Keratinocyte (primary cell): ENCODE results near the gene ARFIP1. TPM values are rescaled to one million over a fixed set of nuclear protein-coding genes. Genes with fewer than 3 reads are reported as not detected.

Experiments used
- DNase-seq: peaks from one replicate; pipeline ENCODE4 v3.0.0-alpha.2; 2011; ENCODE audit warnings: low read depth, missing footprints, low spot score
- FAIRE-seq: peaks from 2 replicates; lab custom pipeline; 2011; peaks lifted over from hg19 to GRCh38; lab: Jason Lieb, UNC
- H2AFZ ChIP-seq: 2 replicates; pipeline ENCODE4 v1.6.0; 2012; ENCODE audit warnings: low read length, control low read depth, inconsistent platforms; ENCODE audit not compliant: control insufficient read depth
- H3K27ac ChIP-seq: 2 replicates; pipeline ENCODE4 v1.5.1; 2011; ENCODE audit warnings: low read length; ENCODE audit not compliant: control insufficient read depth, insufficient read depth
- H3K27me3 ChIP-seq: 3 replicates; pipeline ENCODE4 v1.6.0; 2011; ENCODE audit warnings: low read length; ENCODE audit not compliant: control insufficient read depth, insufficient read depth; ENCODE audit errors: extremely low read depth
- H3K36me3 ChIP-seq, 2 experiments: 2 replicates in 1 of 2; 3 replicates in 1 of 2; pipeline ENCODE4 v1.5.1; 2011; ENCODE audit warnings: low read length in 2 of 2, mild to moderate bottlenecking in 1 of 2; ENCODE audit not compliant: control insufficient read depth in 2 of 2, insufficient read depth in 2 of 2; ENCODE audit errors: extremely low read depth in 1 of 2
- H3K4me1 ChIP-seq: 3 replicates; pipeline ENCODE4 v1.5.1; 2011; ENCODE audit warnings: low read length; ENCODE audit not compliant: control insufficient read depth, insufficient read depth; ENCODE audit errors: extremely low read depth
- H3K4me2 ChIP-seq: 3 replicates; pipeline ENCODE4 v1.6.0; 2011; ENCODE audit warnings: low read depth, low read length; ENCODE audit not compliant: control insufficient read depth, insufficient read depth; ENCODE audit errors: extremely low read depth
- H3K4me3 ChIP-seq, 3 experiments: fragments of 200-600 bp in 1 of 3; sonication (generic) in 1 of 3; 2 replicates in 2 of 3; 3 replicates in 1 of 3; pipeline ENCODE4 v1.5.1; 2011 to 2016; ENCODE audit warnings: low read length in 3 of 3, mild to moderate bottlenecking in 3 of 3, control low read depth in 2 of 3, inconsistent platforms in 1 of 3, low read depth in 1 of 3, mixed read lengths in 1 of 3, mixed run types in 1 of 3, moderate library complexity in 1 of 3; ENCODE audit not compliant: control insufficient read depth in 2 of 3, insufficient read depth in 2 of 3; ENCODE audit errors: extremely low read depth in 1 of 3
- H3K79me2 ChIP-seq: 2 replicates; pipeline ENCODE4 v1.6.0; 2012; ENCODE audit warnings: low read length; ENCODE audit not compliant: control insufficient read depth, insufficient read depth
- H3K9ac ChIP-seq: 3 replicates; pipeline ENCODE4 v1.6.0; 2011; ENCODE audit warnings: low read length; ENCODE audit not compliant: control insufficient read depth, insufficient read depth; ENCODE audit errors: extremely low read depth
- H3K9me1 ChIP-seq: 3 replicates; pipeline ENCODE4 v1.6.0; 2011; ENCODE audit warnings: low read length; ENCODE audit not compliant: control insufficient read depth, insufficient read depth; ENCODE audit errors: extremely low read depth
- H3K9me3 ChIP-seq: 2 replicates; pipeline ENCODE4 v1.5.1; 2012; ENCODE audit warnings: low read depth, low read length; ENCODE audit not compliant: control insufficient read depth
- H4K20me1 ChIP-seq: 3 replicates; pipeline ENCODE4 v1.6.0; 2011; ENCODE audit warnings: low read length; ENCODE audit not compliant: control insufficient read depth, insufficient read depth; ENCODE audit errors: extremely low read depth
- EZH2 ChIP-seq: IDR thresholded peaks from one replicate; pipeline ENCODE4 v1.6.1; 2012; ENCODE audit warnings: inconsistent platforms, mild to moderate bottlenecking, low read length, moderate library complexity
- dilution Hi-C: fragments of 300-500 bp; cut with MboI; formaldehyde crosslinking; loops from one replicate; pipeline ENCODE4 v1.7.0; 2020; ENCODE audit warnings: low sequenced_read_pairs; ENCODE audit not compliant: extremely low pct_ligation_motif_present
- polyA plus RNA-seq, 5 experiments: library from polyadenylated mRNA; depleted of rRNA in 3 of 5; stranded (reverse) in 3 of 5; stranded (forward) in 1 of 5; unstranded in 1 of 5; fragments of >200 nt; gene quantifications; 1 replicate in 1 of 5; 2 replicates in 3 of 5; 3 replicates in 1 of 5; pipeline versions ENCODE4 v1.2.1 to v1.2.3, GENCODE V29; 2011 to 2012; ENCODE audit warnings: missing spikeins in 2 of 5, low read depth in 1 of 5, low replicate concordance in 1 of 5
- TF ChIP-seq, protein P1 (sequence below), 3 experiments: IDR thresholded peaks in 1 of 3; conservative IDR thresholded peaks in 1 of 3; optimal IDR thresholded peaks in 1 of 3; 2 replicates in 2 of 3; 3 replicates in 1 of 3; pipeline versions ENCODE3 to v1.5.1; 2011; ENCODE audit warnings: low read length in 3 of 3, mild to moderate bottlenecking in 3 of 3, moderate library complexity in 2 of 3, control low read depth in 1 of 3, inconsistent platforms in 1 of 3; ENCODE audit not compliant: insufficient read depth in 2 of 3; ENCODE audit errors: extremely low read depth in 1 of 3

ARFIP1 gene
- polyA plus RNA-seq, 1 donor (not counting 4 experiments of a cell fraction or from before 2014, with no cell fraction given), result 44.4 TPM

DNA sequence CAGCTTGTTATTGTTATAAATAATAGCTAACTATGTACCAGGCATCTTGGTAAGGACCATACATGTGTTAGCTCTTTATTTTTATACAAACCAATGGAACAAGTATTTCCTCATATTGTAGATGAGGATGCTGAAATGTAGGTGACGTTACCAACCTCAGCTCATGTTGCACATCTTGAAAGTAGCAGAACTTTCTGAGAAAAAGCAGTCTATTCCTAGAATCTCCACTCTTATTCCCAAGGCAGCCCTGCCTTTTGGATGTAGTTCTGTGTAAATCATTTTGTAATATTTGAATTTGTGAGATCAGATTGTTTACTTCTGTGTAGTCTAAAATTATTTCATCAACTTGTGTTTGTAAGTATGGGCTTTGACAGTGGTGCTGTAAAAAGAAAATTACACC lies 161.7 kb downstream of the ARFIP1 start:
- H3K79me2 ChIP-seq, result no peaks in the 10 kb centered on the region
- TF ChIP-seq, protein P1, sequence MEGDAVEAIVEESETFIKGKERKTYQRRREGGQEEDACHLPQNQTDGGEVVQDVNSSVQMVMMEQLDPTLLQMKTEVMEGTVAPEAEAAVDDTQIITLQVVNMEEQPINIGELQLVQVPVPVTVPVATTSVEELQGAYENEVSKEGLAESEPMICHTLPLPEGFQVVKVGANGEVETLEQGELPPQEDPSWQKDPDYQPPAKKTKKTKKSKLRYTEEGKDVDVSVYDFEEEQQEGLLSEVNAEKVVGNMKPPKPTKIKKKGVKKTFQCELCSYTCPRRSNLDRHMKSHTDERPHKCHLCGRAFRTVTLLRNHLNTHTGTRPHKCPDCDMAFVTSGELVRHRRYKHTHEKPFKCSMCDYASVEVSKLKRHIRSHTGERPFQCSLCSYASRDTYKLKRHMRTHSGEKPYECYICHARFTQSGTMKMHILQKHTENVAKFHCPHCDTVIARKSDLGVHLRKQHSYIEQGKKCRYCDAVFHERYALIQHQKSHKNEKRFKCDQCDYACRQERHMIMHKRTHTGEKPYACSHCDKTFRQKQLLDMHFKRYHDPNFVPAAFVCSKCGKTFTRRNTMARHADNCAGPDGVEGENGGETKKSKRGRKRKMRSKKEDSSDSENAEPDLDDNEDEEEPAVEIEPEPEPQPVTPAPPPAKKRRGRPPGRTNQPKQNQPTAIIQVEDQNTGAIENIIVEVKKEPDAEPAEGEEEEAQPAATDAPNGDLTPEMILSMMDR (optimal IDR thresholded peaks at IDR 0.05 in 1 of 3, IDR thresholded peaks at IDR 0.05 in 1 of 3, conservative IDR thresholded peaks at IDR 0.05 in 1 of 3; ENCODE audit: extremely low read depth in 1 of 3, insufficient read depth in 2 of 3, low read length in 3 of 3), result no peak
- no peak for TF ChIP-seq EZH2
- no peak overlapping the region for H3K27ac ChIP-seq
- H3K9me1 ChIP-seq, result no peaks in the 10 kb centered on the region
- no peaks in the 10 kb centered on the region for H3K9me3 ChIP-seq
- no peak overlapping the region for H3K4me2 ChIP-seq
- peaks cover 2% of the 10 kb centered on the region for H3K27me3 ChIP-seq
- no peak overlapping the region for H3K9ac ChIP-seq
- no peak for DNase-seq
- H3K4me1 ChIP-seq, result no peaks in the 10 kb centered on the region
- dilution Hi-C loops, result no loop called here
- peaks cover 2 to 4% of the 10 kb centered on the region in 2 experiments for H3K36me3 ChIP-seq
- no peak for FAIRE-seq
- H4K20me1 ChIP-seq, result no peaks in the 10 kb centered on the region
- H3K4me3 ChIP-seq, result no peak overlapping the region
- H2AFZ ChIP-seq, result no peak overlapping the region

DNA sequence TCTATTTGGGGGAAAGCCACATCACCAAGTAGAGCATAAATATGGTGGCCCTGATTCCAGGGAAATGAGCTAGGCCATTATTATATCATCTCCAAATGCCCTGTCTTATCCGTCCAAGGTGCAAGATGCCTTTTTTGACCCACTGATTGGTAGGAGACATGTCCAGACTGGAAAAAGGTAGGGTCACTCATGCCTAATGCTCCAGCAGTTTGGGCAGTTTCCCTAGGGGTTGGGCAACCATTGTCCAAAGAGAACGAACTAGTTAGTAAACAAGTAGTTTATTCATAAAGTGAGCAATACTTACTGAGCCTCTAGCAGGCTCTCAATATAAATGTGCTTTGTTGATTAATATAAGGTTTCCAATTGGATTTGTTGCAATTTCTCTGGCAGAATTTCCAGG lies 162.6 kb downstream of the ARFIP1 start:
- TF ChIP-seq EZH2, result no peak
- TF ChIP-seq, protein P1 (optimal IDR thresholded peaks at IDR 0.05 in 1 of 3, IDR thresholded peaks at IDR 0.05 in 1 of 3, conservative IDR thresholded peaks at IDR 0.05 in 1 of 3; ENCODE audit: extremely low read depth in 1 of 3, insufficient read depth in 2 of 3, low read length in 3 of 3), result no peak
- Histone ChIP-seq H3K9ac (no peak overlapping the region), H3K79me2 (no peaks in the 10 kb centered on the region), H3K36me3 (peaks cover 2 to 8% of the 10 kb centered on the region in 2 experiments), H3K4me1 (no peaks in the 10 kb centered on the region), H3K27me3 (peaks cover 2% of the 10 kb centered on the region), H3K27ac (no peak overlapping the region), H3K9me3 (no peaks in the 10 kb centered on the region), H3K9me1 (no peaks in the 10 kb centered on the region), H3K4me2 (no peak overlapping the region), H2AFZ (no peak overlapping the region), H4K20me1 (no peaks in the 10 kb centered on the region), H3K4me3 (no peak overlapping the region)
- no peak for FAIRE-seq
- dilution Hi-C loops, result no loop called here
- no peak for DNase-seq
